Osteoblast (primary cell): ENCODE measurements around the gene ZNF148. TPM values are rescaled to one million over a fixed set of nuclear protein-coding genes. Genes with fewer than 3 reads are reported as not detected.

Source experiments
- DNase-seq: peaks from one replicate; pipeline ENCODE4 v3.0.0; 2011; ENCODE audit warnings: low spot score, mixed read lengths; ENCODE audit not compliant: insufficient read length; ENCODE audit errors: missing footprints
- H2AFZ ChIP-seq: 2 replicates; pipeline ENCODE4 v1.6.0; 2011; ENCODE audit warnings: mild to moderate bottlenecking, low read length
- H3K27ac ChIP-seq: 2 replicates; pipeline ENCODE4 v1.5.1; 2011; ENCODE audit warnings: mild to moderate bottlenecking, low read depth, low read length, moderate library complexity
- H3K27me3 ChIP-seq: 2 replicates; pipeline ENCODE4 v1.6.0; 2012; ENCODE audit warnings: mild to moderate bottlenecking, control low read depth, inconsistent platforms, low read length, moderate library complexity; ENCODE audit not compliant: insufficient read depth
- H3K36me3 ChIP-seq: 2 replicates; pipeline ENCODE4 v1.5.1; 2011; ENCODE audit warnings: mild to moderate bottlenecking, low read length, control low read depth, moderate library complexity; ENCODE audit not compliant: insufficient read depth
- H3K4me1 ChIP-seq: 2 replicates; pipeline ENCODE4 v1.5.1; 2011; ENCODE audit warnings: mild to moderate bottlenecking, low read length, control low read depth, moderate library complexity; ENCODE audit not compliant: insufficient read depth
- H3K4me2 ChIP-seq: 2 replicates; pipeline ENCODE4 v1.6.0; 2011; ENCODE audit warnings: mild to moderate bottlenecking, low read length; ENCODE audit not compliant: insufficient read depth
- H3K4me3 ChIP-seq: fragments of 200-600 bp; sonication (generic); 3 replicates; pipeline ENCODE4 v1.5.1; 2012; ENCODE audit warnings: mild to moderate bottlenecking, low read length, inconsistent platforms; ENCODE audit not compliant: insufficient read depth
- H3K79me2 ChIP-seq: 2 replicates; pipeline ENCODE4 v1.6.0; 2012; ENCODE audit warnings: mild to moderate bottlenecking, low read length, control low read depth, inconsistent platforms; ENCODE audit not compliant: insufficient read depth
- H3K9me3 ChIP-seq: 2 replicates; pipeline ENCODE4 v1.5.1; 2011; ENCODE audit warnings: low read depth, low read length, control low read depth
- H4K20me1 ChIP-seq: 2 replicates; pipeline ENCODE4 v1.6.0; 2012; ENCODE audit warnings: mild to moderate bottlenecking, low read length, control low read depth; ENCODE audit not compliant: insufficient read depth
- CTCF ChIP-seq: IDR thresholded peaks from 2 replicates; pipeline ENCODE4 v1.5.1; 2011; ENCODE audit warnings: mild to moderate bottlenecking, low read depth, low read length, moderate library complexity; ENCODE audit errors: extremely low read depth
- total RNA-seq: library from RNA; depleted of rRNA; stranded (reverse); fragments of >200 nt; gene quantifications from 2 replicates; pipeline ENCODE4 v1.2.3, GENCODE V29; 2012

Gene ZNF148
- total RNA-seq, 1 donor = 38.4 TPM

GRCh38 chr3:125317761-125318160 lies 57.4 kb downstream of the ZNF148 start:
- Histone ChIP-seq H3K36me3 (peaks cover 14% of the 10 kb centered on the region), H2AFZ (no peak overlapping the region), H3K79me2 (peaks cover 39% of the 10 kb centered on the region), H3K4me2 (no peak overlapping the region), H3K4me3 (no peak overlapping the region), H3K27me3 (no peaks in the 10 kb centered on the region), H4K20me1 (no peaks in the 10 kb centered on the region), H3K9me3 (no peaks in the 10 kb centered on the region), H3K4me1 (peaks cover 4% of the 10 kb centered on the region), H3K27ac (no peak overlapping the region)
- peak; percentile 29 for DNase-seq
- TF ChIP-seq CTCF = no peak

- DNase-seq = no peak
- H3K4me2 ChIP-seq = no peak overlapping the region
Observed at GRCh38 chr3:125316949-125317348, 58.2 kb downstream of the ZNF148 start.

GRCh38 chr3:125316246-125316645 lies 58.9 kb downstream of the ZNF148 start:
- Histone ChIP-seq H2AFZ (no peak overlapping the region), H3K4me3 (no peak overlapping the region), H3K4me1 (peaks cover 4% of the 10 kb centered on the region), H3K27ac (no peak overlapping the region), H3K27me3 (no peaks in the 10 kb centered on the region), H4K20me1 (no peaks in the 10 kb centered on the region), H3K36me3 (peaks cover 14% of the 10 kb centered on the region), H3K4me2 (no peak overlapping the region), H3K9me3 (peaks cover 2% of the 10 kb centered on the region), H3K79me2 (peaks cover 50% of the 10 kb centered on the region)
- no peak for TF ChIP-seq CTCF
- no peak for DNase-seq

More at GRCh38 chr3:125316949-125317348, 58.2 kb downstream of the ZNF148 start:
- H3K27me3 ChIP-seq = no peaks in the 10 kb centered on the region
- no peak overlapping the region for H2AFZ ChIP-seq
- H3K36me3 ChIP-seq = peaks cover 14% of the 10 kb centered on the region
- peaks cover 2% of the 10 kb centered on the region for H3K9me3 ChIP-seq
- H3K79me2 ChIP-seq = peaks cover 45% of the 10 kb centered on the region
- no peak for TF ChIP-seq CTCF
- H4K20me1 ChIP-seq = no peaks in the 10 kb centered on the region
- no peak overlapping the region for H3K27ac ChIP-seq
- peaks cover 4% of the 10 kb centered on the region for H3K4me1 ChIP-seq
- H3K4me3 ChIP-seq = no peak overlapping the region

- Histone ChIP-seq H3K4me1 (peaks cover 4% of the 10 kb centered on the region), H3K9me3 (peaks cover 2% of the 10 kb centered on the region), H2AFZ (no peak overlapping the region), H3K79me2 (peaks cover 68% of the 10 kb centered on the region), H4K20me1 (no peaks in the 10 kb centered on the region), H3K27ac (no peak overlapping the region), H3K4me2 (no peak overlapping the region), H3K4me3 (no peak overlapping the region), H3K36me3 (peaks cover 21% of the 10 kb centered on the region), H3K27me3 (no peaks in the 10 kb centered on the region)
- DNase-seq = peak; percentile 17
- no peak for TF ChIP-seq CTCF
Observed at GRCh38 chr3:125313060-125313635, 62.0 kb downstream of the ZNF148 start.
